ENCODE data around the gene CD81. TPM values are rescaled to one million over a fixed set of nuclear protein-coding genes. Genes with fewer than 3 reads are reported as not detected.

The CD81 gene
- total RNA-seq, 1 experiment from 2014 or later = 296 TPM

- no peak overlapping the region for H3K4me3 ChIP-seq (replicated peaks in 1 of 2; ENCODE audit: low read depth in 1 of 2, low read length in 2 of 2)
- H3K9ac ChIP-seq (ENCODE audit: low read length) = no peak overlapping the region
- H2AFZ ChIP-seq (ENCODE audit: low read depth, low read length, poor library complexity, severe bottlenecking) = no peak overlapping the region
- DNase-seq (ENCODE audit: low read depth, low spot score) (no peak), ATAC-seq (no peak)
- peaks cover 0 to 6% of the 10 kb centered on the region in 2 experiments; a peak in 2 of 4 replicates for H3K4me1 ChIP-seq (ENCODE audit: control insufficient read depth in 1 of 2, insufficient read depth in 2 of 2, low read length in 2 of 2)
- H4K20me1 ChIP-seq (ENCODE audit: insufficient read depth) = no peaks in the 10 kb centered on the region
- no peaks in the 10 kb centered on the region for H3K36me3 ChIP-seq (ENCODE audit: control insufficient read depth in 1 of 2, insufficient read depth in 2 of 2, low read length in 2 of 2)
- RAD21 ChIA-PET (ENCODE audit: low non-redundant PET in 1 of 2, low total read pairs in 2 of 2, uncharacterized antibody in 2 of 2, unreplicated experiment in 2 of 2) = no interaction called here
- no TSS peak for BruUV-seq (replicated peaks)
- H3K9me3 ChIP-seq (ENCODE audit: control insufficient read depth in 1 of 2, insufficient read depth in 1 of 2, low read depth in 1 of 2, low read length in 2 of 2) = peaks cover 0 to 4% of the 10 kb centered on the region in 2 experiments; a peak in 1 of 4 replicates
- no peaks in the 10 kb centered on the region for H3K79me2 ChIP-seq (ENCODE audit: insufficient read depth, low read length)
- no peak overlapping the region for H3K27ac ChIP-seq (ENCODE audit: low read depth, low read length)
- no peak for TF ChIP-seq POLR2A (IDR thresholded peaks at IDR 0.05; ENCODE audit: borderline replicate concordance, extremely low read depth, insufficient read depth, insufficient read length)
- TF ChIP-seq EZH2phosphoT487 (IDR thresholded peaks at IDR 0.05; ENCODE audit: borderline replicate concordance) = no peak
- no peak for TF ChIP-seq ZFX (IDR thresholded peaks at IDR 0.05)
- TF ChIP-seq ATF3 (IDR thresholded peaks at IDR 0.05) = no peak
- H3K27me3 ChIP-seq (ENCODE audit: insufficient read depth, low read length) = no peaks in the 10 kb centered on the region
- intact Hi-C loops (cut with micrococcal nuclease) = no loop called here
- POLR2A ChIA-PET = no interaction called here
- CTCF ChIA-PET = no interaction called here
- H3K4me2 ChIP-seq (ENCODE audit: low read length) = no peak overlapping the region
- no peaks in the 10 kb centered on the region for H3K9me2 ChIP-seq (ENCODE audit: insufficient read depth)
Measured at GRCh38 chr11:2329551-2329950, 47.6 kb upstream of the CD81 start.

- Histone ChIP-seq H3K9me2 (ENCODE audit: insufficient read depth) (no peaks in the 10 kb centered on the region), H4K20me1 (ENCODE audit: insufficient read depth) (no peaks in the 10 kb centered on the region), H3K79me2 (ENCODE audit: insufficient read depth, low read length) (no peaks in the 10 kb centered on the region), H3K9me3 (ENCODE audit: control insufficient read depth in 1 of 2, insufficient read depth in 1 of 2, low read depth in 1 of 2, low read length in 2 of 2) (peaks cover 0 to 4% of the 10 kb centered on the region in 2 experiments; a peak in 1 of 4 replicates), H3K27me3 (ENCODE audit: insufficient read depth, low read length) (no peaks in the 10 kb centered on the region), H3K4me1 (ENCODE audit: control insufficient read depth in 1 of 2, insufficient read depth in 2 of 2, low read length in 2 of 2) (peaks cover 0 to 3% of the 10 kb centered on the region in 2 experiments; a peak in 2 of 4 replicates), H3K36me3 (ENCODE audit: control insufficient read depth in 1 of 2, insufficient read depth in 2 of 2, low read length in 2 of 2) (no peaks in the 10 kb centered on the region), H3K4me3 (replicated peaks in 1 of 2; ENCODE audit: low read depth in 1 of 2, low read length in 2 of 2) (no peak overlapping the region), H2AFZ (ENCODE audit: low read depth, low read length, poor library complexity, severe bottlenecking) (no peak overlapping the region), H3K4me2 (ENCODE audit: low read length) (no peak overlapping the region), H3K9ac (ENCODE audit: low read length) (no peak overlapping the region), H3K27ac (ENCODE audit: low read depth, low read length) (no peak overlapping the region)
- TF ChIP-seq ZNF274 (IDR thresholded peaks at IDR 0.05; ENCODE audit: low read depth, low read length) (no peak), CBX3 (IDR thresholded peaks at IDR 0.05; ENCODE audit: low read depth) (no peak), MAX (IDR thresholded peaks at IDR 0.05) (no peak), EZH2phosphoT487 (IDR thresholded peaks at IDR 0.05; ENCODE audit: borderline replicate concordance) (no peak), TCF7L2 (IDR thresholded peaks at IDR 0.05; ENCODE audit: borderline replicate concordance, extremely low read depth, insufficient read depth, insufficient read length) (no peak), FOSL1 (IDR thresholded peaks at IDR 0.05; ENCODE audit: low read depth) (no peak), ATF3 (IDR thresholded peaks at IDR 0.05) (no peak), POLR2A (IDR thresholded peaks at IDR 0.05; ENCODE audit: borderline replicate concordance, extremely low read depth, insufficient read depth, insufficient read length) (no peak)
- ChIA-PET POLR2A (no interaction called here), RAD21 (ENCODE audit: low non-redundant PET in 1 of 2, low total read pairs in 2 of 2, uncharacterized antibody in 2 of 2, unreplicated experiment in 2 of 2) (no interaction called here), CTCF (no interaction called here)
- intact Hi-C loops (cut with micrococcal nuclease) = no loop called here
- no peak for DNase-seq (ENCODE audit: low read depth, low spot score)
- no TSS peak for BruUV-seq (replicated peaks)
- ATAC-seq = no peak
Measured at GRCh38 chr11:2330696-2331095, 46.4 kb upstream of the CD81 start.

All from HCT116 (cell line).